Measurements from ENCODE around the gene AGAP1.

The AGAP1 gene

DNA sequence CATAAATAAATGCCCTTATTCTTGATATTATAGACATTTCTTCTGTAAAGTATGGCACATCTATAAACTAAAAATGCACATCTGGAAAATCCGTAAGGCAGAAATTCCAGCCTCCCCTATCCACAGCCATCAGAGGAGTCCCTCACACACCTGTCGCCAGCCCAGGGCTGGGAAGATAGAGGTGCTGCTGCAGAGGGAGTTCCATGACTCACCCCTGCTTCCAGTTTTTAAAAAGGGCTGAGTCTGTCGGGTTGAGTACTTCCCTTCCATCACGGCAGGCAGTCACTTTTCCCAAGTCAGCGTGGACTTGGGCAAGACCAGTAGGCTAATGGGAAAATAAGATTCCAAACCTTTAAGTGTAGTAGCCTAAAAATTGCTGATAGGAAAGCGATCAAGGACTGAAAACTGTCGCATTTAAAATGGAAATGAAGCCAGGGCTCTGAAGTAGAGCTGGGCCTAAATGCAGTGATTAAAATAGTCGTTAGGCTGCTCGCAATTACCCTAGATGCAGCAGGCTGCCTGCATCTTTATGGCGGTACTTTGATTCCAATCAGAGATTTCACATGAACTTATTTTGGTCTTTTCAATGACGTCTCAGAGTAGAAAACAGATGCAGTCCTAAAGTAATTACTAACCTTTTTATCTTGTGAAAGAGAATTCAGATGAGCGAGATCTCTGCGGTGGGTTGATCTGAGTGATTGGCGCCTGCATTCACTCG lies 280.5 kb downstream of the AGAP1 start:
- DNase-seq = no peak

- DNase-seq = no peak
Measured at GRCh38 chr2:235776531-235776930, 282.7 kb downstream of the AGAP1 start.

DNA sequence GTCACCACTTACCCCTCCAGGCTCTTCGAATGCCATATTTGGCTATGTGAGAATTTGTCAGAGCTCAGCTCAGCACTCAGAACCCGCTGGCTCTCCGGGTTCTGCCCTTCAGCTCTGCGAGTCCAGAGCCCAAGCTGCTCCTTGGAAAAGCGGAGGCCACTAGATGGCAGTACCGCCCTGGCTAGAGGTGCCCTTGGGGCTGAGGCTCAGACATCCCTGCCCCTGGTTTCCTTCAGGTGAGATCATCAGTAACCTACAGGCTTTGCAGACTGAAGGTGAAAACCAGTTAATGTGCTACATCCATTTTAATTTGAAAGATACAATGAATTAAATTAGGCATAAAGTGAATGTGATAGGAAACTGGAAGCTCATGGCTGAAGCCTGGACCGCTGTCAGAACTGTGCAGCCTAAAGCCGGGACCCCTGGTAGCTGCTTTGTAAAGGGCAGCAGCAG lies 285.6 kb downstream of the AGAP1 start:
- DNase-seq = peak; percentile 53 to 79 (median 62)

- DNase-seq = no peak
Measured at GRCh38 chr2:235780401-235780800, 286.6 kb downstream of the AGAP1 start.

DNA sequence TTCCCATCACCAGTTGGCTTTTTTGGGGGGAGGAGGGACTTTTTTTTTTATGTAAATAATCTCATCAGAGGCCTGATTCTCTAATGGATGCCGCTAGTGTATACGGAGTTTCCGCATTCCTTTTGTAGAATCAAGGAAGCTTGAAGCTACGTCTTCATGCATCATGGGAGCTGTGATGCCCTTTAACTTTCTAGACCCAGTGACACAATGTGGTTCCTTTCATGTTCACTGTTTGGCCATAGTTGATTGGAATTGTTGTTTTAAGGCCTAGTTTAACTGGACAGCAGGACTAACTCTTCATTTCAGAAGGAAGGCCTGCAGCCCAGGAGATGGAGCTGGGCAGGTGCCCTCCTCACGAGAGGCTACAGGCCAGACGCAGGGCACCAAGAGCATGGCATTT lies 287.9 kb downstream of the AGAP1 start:
- no peak for DNase-seq

DNA sequence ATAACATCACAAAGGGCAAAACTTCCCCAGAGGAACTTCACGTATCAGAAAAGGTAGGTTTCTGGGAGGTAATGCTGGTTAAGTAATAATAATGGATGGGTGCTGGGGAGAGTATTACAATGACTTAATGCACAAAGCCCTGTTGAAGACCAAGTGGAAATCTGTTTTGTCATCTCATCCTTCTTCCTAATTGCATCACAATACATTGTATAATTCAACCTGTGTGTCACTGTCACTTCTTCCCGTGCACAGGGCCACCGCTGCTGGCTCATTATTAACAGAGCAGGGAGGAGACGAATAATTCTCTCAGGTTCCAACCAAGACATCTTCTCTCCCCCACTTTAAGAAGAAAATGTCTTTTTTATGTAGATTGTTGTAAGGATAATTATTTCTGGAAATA lies 290.9 kb downstream of the AGAP1 start:
- DNase-seq = no peak

GRCh38 chr2:235789552-235789951 lies 295.7 kb downstream of the AGAP1 start:
- DNase-seq = no peak

- DNase-seq = peak; percentile 1 to 20 (median 10)
Measured at GRCh38 chr2:235793163-235793752, 299.4 kb downstream of the AGAP1 start.

- no peak for DNase-seq
Measured at GRCh38 chr2:235799281-235799680, 305.4 kb downstream of the AGAP1 start.

DNA sequence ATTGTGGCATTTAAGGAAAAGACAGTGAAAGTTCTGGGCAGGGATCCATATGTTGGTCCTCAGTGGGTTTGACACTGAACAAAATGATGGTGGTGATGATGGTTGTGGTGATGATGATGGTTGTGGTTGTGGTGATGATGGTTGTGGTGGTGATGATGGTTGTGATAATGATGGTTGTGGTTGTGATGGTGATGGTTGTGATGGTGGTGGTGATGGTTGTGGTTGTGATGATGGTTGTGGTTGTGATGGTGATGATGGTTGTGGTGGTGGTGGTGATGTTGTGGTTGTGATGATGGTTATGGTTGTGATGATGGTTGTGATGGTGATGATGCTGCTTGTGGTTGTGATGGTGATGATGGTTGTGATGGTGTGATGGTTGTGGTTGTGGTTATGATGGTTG lies 308.7 kb downstream of the AGAP1 start:
- DNase-seq = no peak

GRCh38 chr2:235803028-235803427 lies 309.2 kb downstream of the AGAP1 start:
- DNase-seq = no peak

- DNase-seq = no peak
Measured at GRCh38 chr2:235804676-235805075, 310.8 kb downstream of the AGAP1 start.

- DNase-seq = no peak
Measured at GRCh38 chr2:235806986-235807750, 313.3 kb downstream of the AGAP1 start.

DNA sequence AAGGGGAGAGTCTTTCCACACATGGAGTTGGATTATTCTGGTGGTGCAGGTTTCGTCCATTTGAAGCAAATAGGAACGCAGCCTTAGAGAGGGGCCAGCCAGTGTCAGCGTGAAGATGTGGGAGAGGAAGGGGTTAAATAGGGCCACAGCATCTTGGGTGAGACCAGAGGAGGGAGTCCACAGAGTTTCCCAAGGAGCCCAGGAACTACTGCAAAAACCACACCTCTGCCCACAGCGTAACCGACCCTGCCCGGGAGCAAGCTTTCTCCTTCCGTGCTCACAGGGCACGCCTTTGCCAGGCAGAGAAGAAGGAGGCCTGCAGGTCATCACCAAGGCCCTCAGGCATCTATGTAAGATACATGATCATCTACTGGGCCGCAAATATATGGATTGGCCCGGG lies 314.5 kb downstream of the AGAP1 start:
- DNase-seq = no peak

DNA sequence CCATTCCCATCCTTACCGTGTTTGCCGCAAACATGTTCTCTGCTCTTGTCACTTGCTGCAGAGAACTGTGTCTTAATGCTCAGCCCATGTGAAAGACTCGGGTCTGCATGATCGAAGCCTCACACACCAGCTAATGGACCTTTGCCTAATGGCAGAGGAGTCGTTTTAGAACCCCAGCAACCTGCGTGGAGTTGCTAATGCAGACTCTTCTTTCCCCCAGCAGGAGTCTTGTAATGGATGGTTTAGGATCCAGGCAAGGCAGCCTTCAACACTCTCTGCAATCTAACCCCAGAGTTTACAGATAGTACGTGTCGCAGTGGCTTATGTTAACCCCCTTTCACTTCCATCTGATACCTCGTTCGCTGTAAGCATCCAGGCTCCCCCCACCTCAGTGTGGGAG lies 316.4 kb downstream of the AGAP1 start:
- DNase-seq = no peak

DNA sequence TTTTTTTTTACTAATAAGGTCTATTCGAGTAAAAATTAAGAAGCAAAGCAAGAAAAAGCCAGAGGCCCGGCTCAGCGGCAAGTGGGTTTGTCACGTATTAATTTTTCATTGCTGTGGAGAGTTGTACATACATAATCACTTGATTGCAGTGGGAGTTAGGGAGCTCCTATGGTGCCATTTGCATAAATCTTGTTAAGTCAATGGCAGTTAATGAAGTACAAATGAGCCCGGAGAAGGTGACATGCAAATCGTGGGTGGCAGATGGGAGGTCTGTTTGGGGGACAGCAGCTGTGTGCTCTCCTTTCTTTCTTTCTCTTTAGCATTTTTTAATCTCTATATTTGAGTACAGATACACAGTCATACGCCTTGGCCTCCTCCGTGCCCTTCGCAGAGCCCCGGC lies 317.0 kb downstream of the AGAP1 start:
- no peak for DNase-seq

DNA sequence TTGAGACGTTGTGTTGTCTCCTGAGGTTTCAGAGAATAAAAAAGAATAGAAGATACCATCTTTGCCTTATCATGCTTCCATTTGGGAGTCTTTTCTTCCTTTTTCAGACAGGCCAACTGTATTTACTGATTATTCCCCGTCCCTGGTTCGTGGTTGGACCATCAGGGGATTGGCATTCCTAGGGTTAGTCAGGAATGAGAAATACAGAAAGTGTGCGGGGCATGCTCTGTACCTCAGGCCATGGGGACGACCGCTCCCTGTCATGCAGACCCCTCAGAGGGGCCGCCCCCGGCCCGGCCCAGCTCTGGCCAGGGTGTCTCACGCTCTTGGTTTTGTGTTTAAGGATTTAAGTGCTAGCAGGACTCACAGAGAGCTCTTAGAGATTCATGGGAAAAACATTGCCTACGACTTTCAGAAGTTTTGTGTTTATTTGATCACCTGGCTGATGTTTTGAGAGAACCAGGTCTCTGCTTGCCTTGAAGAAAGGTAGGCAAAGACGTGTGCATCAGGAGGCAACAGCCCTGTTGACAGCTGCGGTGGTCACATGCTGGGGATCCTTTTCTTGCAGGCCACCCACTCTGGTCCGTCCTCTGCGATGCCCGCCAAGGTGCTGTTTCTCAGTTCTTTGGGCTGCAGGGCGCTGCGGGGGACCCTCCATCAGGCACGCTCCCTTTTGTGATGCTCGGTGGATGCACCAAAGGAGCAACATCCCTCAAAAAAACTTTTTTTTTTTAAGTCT lies 317.8 kb downstream of the AGAP1 start:
- DNase-seq = no peak

DNA sequence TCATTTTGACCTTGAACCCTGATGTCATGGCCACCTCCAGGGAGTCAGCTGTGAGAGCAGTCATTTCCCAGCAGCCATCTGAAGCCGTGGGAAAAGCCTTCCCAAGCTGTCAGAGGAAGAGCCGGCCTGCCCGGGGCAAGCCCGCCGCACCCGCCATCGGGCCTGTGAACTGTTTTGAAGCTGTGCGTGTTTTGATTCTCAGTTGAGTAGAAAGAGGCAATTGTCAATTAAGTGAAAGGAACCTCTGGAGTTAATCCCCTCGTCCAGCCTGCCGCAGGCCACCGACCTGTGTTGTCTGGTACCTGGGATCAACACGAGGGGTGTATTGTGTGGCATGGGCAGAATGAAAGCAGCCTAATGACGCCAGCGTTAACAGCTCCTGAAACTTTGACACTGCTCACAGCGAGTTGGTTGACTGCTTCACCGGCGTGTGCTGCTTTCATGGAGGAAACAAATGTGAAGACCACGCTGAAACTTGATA lies 318.4 kb downstream of the AGAP1 start:
- no peak for DNase-seq

DNA sequence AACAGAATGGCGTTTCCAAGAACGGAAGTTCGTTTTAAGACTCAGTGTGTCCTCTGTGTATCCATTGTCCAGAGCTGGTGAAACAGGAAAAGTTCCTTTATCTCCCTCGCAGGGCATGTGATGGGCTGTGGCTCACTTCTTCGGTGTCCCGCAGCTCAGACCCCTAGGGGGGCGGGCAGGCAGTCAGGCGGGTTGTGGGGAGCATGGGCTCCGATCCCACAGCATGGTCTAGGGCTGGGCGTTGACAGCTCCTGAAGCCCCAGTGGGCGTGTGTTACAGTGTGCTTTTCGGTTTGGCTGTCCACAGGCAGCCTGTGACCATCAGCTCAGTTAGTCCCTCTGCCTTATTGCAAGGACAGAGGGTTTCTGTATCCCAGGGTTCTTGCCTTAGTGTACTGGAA lies 319.6 kb downstream of the AGAP1 start:
- DNase-seq = no peak

DNA sequence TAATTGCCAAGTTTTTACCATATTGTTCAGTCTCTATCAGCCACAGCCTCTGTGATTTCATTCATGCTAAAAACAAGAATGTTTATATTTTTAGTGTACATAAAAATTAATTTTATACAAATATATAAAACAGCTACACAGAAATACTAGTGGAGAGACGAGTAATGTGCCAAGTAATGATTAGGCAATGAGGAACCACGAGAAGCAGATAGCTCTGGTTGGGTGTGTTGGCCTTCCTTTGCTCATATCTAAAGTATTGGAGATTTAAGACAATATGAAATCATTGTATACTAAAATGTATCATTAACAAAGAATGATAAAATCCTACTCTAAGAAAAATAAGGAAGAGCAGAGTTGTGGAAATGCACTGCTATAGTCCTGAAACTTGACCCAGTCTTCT lies 326.7 kb downstream of the AGAP1 start:
- DNase-seq = no peak

DNA sequence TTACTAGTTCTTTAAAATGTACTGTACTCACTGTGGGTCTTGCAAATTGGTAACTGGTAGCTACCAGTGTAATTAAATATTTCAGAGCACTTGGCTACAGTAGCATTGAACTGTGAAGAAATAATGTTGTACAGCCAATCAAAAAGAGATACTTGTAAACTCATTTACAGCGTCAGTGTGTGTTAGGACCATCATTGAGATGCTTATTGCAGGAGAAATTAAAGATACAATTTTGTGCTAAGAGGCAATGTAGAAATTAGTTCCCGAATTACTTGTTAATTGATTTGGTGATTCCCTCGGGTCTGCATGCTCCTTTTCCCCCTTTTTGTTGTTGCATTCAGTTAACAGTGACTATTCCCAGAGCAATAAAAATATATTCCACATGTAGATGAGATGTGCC lies 330.5 kb downstream of the AGAP1 start:
- DNase-seq = no peak

- no peak for DNase-seq
Measured at GRCh38 chr2:235825946-235826345, 332.1 kb downstream of the AGAP1 start.

GRCh38 chr2:235826826-235827225 lies 333.0 kb downstream of the AGAP1 start:
- DNase-seq = no peak
